Activated CD8-positive, alpha-beta T cell treated with anti-CD3 and anti-CD28 coated beads, Interleukin-2, amount 10 ng/mL, durations not matched to agents 7 days and 5 days (primary cell): Measurements from ENCODE around the gene MPPE1. TPM values are rescaled to one million over a fixed set of nuclear protein-coding genes. Genes with fewer than 3 reads are reported as not detected.
"Not testable (repeated sequence)": the region's sequence is repeated elsewhere in the genome, so short reads cannot be mapped to it uniquely, and the experiment has no call there.

Experiments
- ATAC-seq: fragments of 150-1000 bp; cut with Tn5 transposase; one replicate; pipeline ENCODE4 v1.10.0; 2021; ENCODE audit warnings: moderate library complexity
- CTCF ChIA-PET: fragments of 350-600 bp; sonication (Branson Sonifier 250); formaldehyde crosslinking; loops from one replicate; lab custom pipeline; 2021; ENCODE audit warnings: antibody characterized with exemption; lab: Charles Lee
- POLR2A ChIA-PET: fragments of 350-600 bp; sonication (Branson Sonifier 250); formaldehyde crosslinking; loops from one replicate; lab custom pipeline; 2021; ENCODE audit warnings: antibody characterized with exemption; lab: Charles Lee
- DNase-seq: peaks from one replicate; pipeline ENCODE4 v3.0.0-alpha.2; 2020
- H3K27ac Mint-ChIP-seq: one replicate; pipeline ENCODE4 v1.8.0; 2021; ENCODE audit warnings: mild to moderate bottlenecking, mixed read lengths
- H3K27me3 Mint-ChIP-seq: one replicate; pipeline ENCODE4 v1.8.0; 2021; ENCODE audit warnings: low read depth, mixed read lengths
- H3K36me3 Mint-ChIP-seq: one replicate; pipeline ENCODE4 v1.8.0; 2021; ENCODE audit warnings: low read depth, mixed read lengths
- H3K4me1 Mint-ChIP-seq: one replicate; pipeline ENCODE4 v1.8.0; 2021; ENCODE audit warnings: low read depth, mixed read lengths
- H3K4me3 Mint-ChIP-seq: one replicate; pipeline ENCODE4 v1.8.0; 2021; ENCODE audit warnings: mild to moderate bottlenecking, mixed read lengths
- H3K9me3 Mint-ChIP-seq: one replicate; pipeline ENCODE4 v1.8.0; 2022; ENCODE audit warnings: mixed read lengths; ENCODE audit not compliant: insufficient read depth
- total RNA-seq, 2 experiments: library from RNA; stranded (reverse); gene quantifications; one replicate each; pipeline ENCODE4 v1.2.3, GENCODE V29; 2021

The MPPE1 gene
- total RNA-seq, 2 experiments from 2014 or later, result 40.0 to 41.6 TPM

- CTCF ChIA-PET, result no interaction called here
- Mint-ChIP-seq H3K36me3 (no peaks in the 10 kb centered on the region), H3K4me1 (peaks cover 1% of the 10 kb centered on the region), H3K4me3 (no peak overlapping the region), H3K27ac (no peak overlapping the region), H3K9me3 (no peaks in the 10 kb centered on the region), H3K27me3 (peaks cover 3% of the 10 kb centered on the region)
- no peak for ATAC-seq
- no peak for DNase-seq
- POLR2A ChIA-PET, result no interaction called here
Measured at GRCh38 chr18:11861583-11862288, 46.4 kb downstream of the MPPE1 start.

DNA sequence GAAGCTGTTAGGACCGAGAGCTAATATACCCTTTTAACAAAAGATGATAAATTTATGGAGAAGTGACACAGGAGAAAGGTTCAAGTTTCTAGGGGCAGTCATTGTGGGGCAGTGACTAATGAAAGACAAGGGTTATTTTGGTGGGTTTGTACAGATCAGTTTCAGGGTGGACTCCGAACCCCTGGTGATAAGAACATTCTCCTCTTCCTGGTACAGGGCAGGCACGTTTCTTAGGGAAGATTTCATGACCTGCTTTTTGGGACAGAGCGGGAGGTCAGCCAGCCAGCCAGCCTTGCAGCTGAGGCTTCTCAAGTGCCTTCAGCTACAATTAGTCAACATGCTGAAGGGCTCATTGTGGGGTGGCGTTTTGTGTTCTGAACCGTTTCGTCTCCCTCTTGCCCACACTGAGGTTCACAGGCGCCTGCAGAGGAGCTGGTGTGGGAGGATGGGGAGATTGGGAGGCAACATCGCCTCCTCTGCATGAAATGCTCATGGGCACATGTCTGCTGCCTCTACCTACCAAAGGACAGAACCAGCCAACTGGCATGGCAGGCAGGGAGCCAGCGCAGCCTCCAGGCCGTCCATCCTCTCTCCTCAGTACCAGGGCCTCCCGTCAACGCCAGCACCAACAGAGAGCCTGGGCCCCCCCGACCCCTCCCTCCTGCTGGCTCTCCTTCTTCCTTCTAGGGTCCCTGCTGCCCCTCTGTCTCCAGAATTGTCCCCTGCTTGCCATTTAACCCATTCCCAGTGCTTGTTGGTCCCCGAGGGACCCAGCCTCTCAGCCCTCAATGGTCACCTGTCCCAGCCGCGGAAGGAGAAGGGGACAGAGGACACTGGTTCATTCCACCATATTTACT lies 47.3 kb downstream of the MPPE1 start:
- CTCF ChIA-PET, result no interaction called here
- Mint-ChIP-seq H3K4me1 (peaks cover 1% of the 10 kb centered on the region), H3K27ac (no peak overlapping the region), H3K36me3 (no peaks in the 10 kb centered on the region), H3K9me3 (no peaks in the 10 kb centered on the region), H3K27me3 (peaks cover 3% of the 10 kb centered on the region), H3K4me3 (no peak overlapping the region)
- DNase-seq (no peak), ATAC-seq (no peak)
- POLR2A ChIA-PET, result interaction anchor here (0.6 kb wide), 1 partner anchor 9 kb away, joined by 3 read pairs; no protein-coding TSS in a partner anchor

DNA sequence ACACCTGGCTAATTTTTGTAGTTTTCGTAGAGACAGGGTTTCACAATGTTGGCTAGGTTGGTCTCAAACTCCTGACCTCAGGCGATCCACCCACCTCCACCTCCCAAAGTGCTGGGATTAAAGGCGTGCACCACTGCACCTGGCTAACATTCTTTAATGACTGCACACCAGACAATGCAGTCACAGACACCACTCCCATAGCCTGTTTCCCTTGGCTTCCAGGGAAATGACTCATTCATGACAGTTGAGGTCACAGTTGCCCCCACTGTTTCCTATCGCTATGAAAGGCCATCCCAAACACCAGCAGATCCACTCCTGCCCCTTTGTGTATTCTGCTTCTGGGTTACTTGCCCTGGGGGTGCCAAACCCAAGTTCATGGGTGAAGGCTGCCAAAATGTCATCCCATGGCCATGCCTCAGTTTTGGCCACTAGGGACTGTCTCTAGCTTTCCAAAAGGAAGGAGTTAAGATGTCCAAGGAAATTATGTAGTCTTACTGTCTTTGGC lies 48.2 kb downstream of the MPPE1 start:
- no peaks in the 10 kb centered on the region for H3K9me3 Mint-ChIP-seq
- DNase-seq (no peak), ATAC-seq (no peak)
- CTCF ChIA-PET, result no interaction called here
- H3K36me3 Mint-ChIP-seq, result no peaks in the 10 kb centered on the region
- H3K27ac Mint-ChIP-seq, result no peak overlapping the region
- H3K27me3 Mint-ChIP-seq, result peaks cover 2% of the 10 kb centered on the region
- POLR2A ChIA-PET, result no interaction called here
- peaks cover 1% of the 10 kb centered on the region for H3K4me1 Mint-ChIP-seq
- H3K4me3 Mint-ChIP-seq, result no peak overlapping the region

DNA sequence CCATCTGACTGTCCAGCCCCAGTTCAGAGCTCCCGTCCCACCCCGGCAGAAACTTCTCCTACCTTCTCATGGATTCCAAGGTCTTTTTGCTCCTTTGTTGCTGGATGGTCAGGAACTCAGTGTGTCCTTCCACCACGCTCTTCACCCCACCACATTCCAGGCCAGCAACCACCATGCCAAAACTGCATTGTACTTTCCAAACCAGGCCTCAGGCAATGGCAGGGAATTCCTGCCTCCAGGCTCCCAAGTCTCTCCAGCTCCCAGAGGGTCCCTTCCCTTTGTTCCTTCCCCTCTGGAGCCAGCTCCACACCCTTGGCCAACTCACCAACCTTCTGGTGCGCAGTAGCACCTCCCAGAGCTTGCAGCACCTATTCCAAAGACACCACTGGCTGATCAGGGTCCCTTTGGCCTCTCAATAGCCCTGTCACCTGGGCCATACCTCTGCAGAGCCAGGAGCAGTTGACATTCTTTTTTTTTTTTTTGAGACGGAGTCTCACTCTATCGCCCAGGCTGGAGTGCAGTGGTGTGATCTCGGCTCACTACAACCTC lies 48.8 kb downstream of the MPPE1 start:
- POLR2A ChIA-PET, result no interaction called here
- Mint-ChIP-seq H3K27me3 (no peaks in the 10 kb centered on the region), H3K36me3 (no peaks in the 10 kb centered on the region), H3K27ac (no peak overlapping the region), H3K4me1 (peaks cover 1% of the 10 kb centered on the region), H3K4me3 (no peak overlapping the region), H3K9me3 (no peaks in the 10 kb centered on the region)
- ATAC-seq (no peak), DNase-seq (no peak)
- CTCF ChIA-PET, result no interaction called here

GRCh38 chr18:11857177-11857887 lies 50.8 kb downstream of the MPPE1 start:
- CTCF ChIA-PET, result no interaction called here
- Mint-ChIP-seq H3K27ac (no peak overlapping the region), H3K27me3 (no peaks in the 10 kb centered on the region), H3K36me3 (no peaks in the 10 kb centered on the region), H3K9me3 (no peaks in the 10 kb centered on the region), H3K4me3 (no peak overlapping the region), H3K4me1 (peaks cover 14% of the 10 kb centered on the region)
- ATAC-seq (no peak), DNase-seq (no peak)
- POLR2A ChIA-PET, result no interaction called here

DNA sequence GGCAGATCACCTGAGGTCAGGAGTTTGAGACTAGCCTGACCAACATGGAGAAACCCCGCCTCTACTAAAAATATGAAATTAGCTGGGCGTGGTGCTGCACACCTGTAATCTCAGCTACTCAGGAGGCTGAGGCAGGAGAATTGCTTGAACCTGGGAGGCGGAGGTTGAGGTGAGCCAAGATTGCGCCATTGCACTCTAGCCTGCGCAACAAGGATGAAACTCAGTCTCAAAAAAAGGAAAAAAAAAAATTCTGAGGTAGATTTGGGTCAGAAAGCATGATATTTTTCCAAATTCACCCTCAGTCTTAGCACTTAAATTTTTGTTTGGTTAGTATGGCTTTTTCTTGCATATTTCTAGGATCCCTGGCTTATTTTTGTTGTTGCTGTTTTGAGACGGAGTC lies 53.6 kb downstream of the MPPE1 start:
- POLR2A ChIA-PET, H3K36me3 Mint-ChIP-seq, H3K27ac Mint-ChIP-seq, CTCF ChIA-PET, DNase-seq, ATAC-seq, H3K4me3 Mint-ChIP-seq, H3K9me3 Mint-ChIP-seq, H3K27me3 Mint-ChIP-seq: not testable (repeated sequence)
- H3K4me1 Mint-ChIP-seq, result peaks cover 28% of the 10 kb centered on the region

DNA sequence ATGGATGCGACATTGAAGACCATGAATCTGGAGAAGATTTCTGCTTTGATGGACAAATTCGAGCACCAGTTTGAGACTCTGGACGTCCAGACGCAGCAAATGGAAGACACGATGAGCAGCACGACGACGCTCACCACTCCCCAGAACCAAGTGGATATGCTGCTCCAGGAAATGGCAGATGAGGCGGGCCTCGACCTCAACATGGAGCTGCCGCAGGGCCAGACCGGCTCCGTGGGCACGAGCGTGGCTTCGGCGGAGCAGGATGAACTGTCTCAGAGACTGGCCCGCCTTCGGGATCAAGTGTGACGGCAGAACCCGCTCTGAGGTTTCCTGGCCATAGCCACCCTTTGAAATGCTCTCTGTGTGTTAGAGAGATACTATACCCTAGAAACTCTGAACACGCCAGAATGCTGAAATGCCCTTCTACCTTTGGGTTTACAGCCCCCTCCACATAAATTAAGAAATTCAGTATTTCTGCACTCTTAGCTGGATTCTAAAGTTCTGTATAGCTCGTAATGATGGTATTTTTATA lies 56.2 kb downstream of the MPPE1 start:
- CTCF ChIA-PET, result no interaction called here
- peak overlapping the region; percentile 100 for H3K27ac Mint-ChIP-seq
- POLR2A ChIA-PET, result interaction anchor here (0.6 to 1.3 kb wide), 7 partner anchors 9 to 1937 kb away, joined by 3 to 10 read pairs (median 3); partner anchors contain the start of genes AFG3L2 and MPPE1
- peaks cover 5% of the 10 kb centered on the region for H3K27me3 Mint-ChIP-seq
- H3K4me1 Mint-ChIP-seq, result peaks cover 28% of the 10 kb centered on the region
- peak; percentile 62 for ATAC-seq
- peaks cover 7% of the 10 kb centered on the region for H3K36me3 Mint-ChIP-seq
- H3K9me3 Mint-ChIP-seq, result no peaks in the 10 kb centered on the region
- H3K4me3 Mint-ChIP-seq, result peak overlapping the region; percentile 100
- DNase-seq, result peak; percentile 70

DNA sequence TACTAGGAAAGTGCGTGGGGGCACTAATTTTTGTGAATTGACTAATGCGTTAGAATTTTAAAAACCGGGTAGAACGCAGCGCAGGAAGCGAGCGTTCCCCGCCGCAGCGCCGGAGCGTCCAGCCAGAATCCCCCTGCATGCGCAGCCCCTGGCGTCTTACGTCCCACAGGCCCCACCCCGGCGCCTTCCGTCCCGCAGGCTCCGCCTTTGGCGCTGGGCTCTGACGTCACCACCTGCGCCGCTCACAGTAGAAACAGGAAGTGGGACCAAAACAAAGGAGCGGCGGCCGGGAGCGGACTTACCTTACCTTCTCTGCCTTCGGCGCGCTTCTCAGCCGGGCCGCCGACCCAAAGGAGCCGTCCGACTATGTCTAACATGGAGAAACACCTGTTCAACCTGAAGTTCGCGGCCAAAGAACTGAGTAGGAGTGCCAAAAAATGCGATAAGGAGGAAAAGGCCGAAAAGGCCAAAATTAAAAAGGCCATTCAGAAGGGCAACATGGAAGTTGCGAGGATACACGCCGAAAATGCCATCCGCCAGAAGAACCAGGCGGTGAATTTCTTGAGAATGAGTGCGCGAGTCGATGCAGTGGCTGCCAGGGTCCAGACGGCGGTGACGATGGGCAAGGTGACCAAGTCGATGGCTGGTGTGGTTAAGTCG lies 56.8 kb downstream of the MPPE1 start, which contains the start of gene CHMP1B:
CHMP1B (plus strand) TSS at position 268 of the 660 bp plus-strand sequence; CDS start at position 367, 99 bp downstream.
- peaks cover 28% of the 10 kb centered on the region for H3K4me1 Mint-ChIP-seq
- ATAC-seq (peak; percentile 91), DNase-seq (peak; percentile 98)
- H3K27me3 Mint-ChIP-seq, result peaks cover 5% of the 10 kb centered on the region
- ChIA-PET POLR2A (interaction anchor here (0.6 to 1.3 kb wide), 5 partner anchors 15 to 57 kb away, joined by 3 to 10 read pairs (median 3); partner anchors contain the start of gene MPPE1), CTCF (no interaction called here)
- H3K9me3 Mint-ChIP-seq, result no peaks in the 10 kb centered on the region
- H3K36me3 Mint-ChIP-seq, result peaks cover 7% of the 10 kb centered on the region
- H3K4me3 Mint-ChIP-seq, result peak within 1 kb of the TSS; percentile 100
- peak within 1 kb of the TSS; percentile 100 for H3K27ac Mint-ChIP-seq

GRCh38 chr18:11850821-11851145 lies 57.3 kb downstream of the MPPE1 start:
- DNase-seq (no peak), ATAC-seq (peak; percentile 47)
- Mint-ChIP-seq H3K4me3 (peak overlapping the region; percentile 100), H3K27me3 (peaks cover 5% of the 10 kb centered on the region), H3K27ac (peak overlapping the region; percentile 100), H3K36me3 (peaks cover 7% of the 10 kb centered on the region), H3K9me3 (no peaks in the 10 kb centered on the region), H3K4me1 (peaks cover 28% of the 10 kb centered on the region)
- CTCF ChIA-PET, result interaction anchor here (1.1 to 1.2 kb wide), 2 partner anchors 87 to 188 kb away, joined by 4 to 5 read pairs; no protein-coding TSS in a partner anchor
- POLR2A ChIA-PET, result interaction anchor here (0.6 to 0.7 kb wide), 2 partner anchors 15 to 37 kb away, joined by 3 read pairs; no protein-coding TSS in a partner anchor

- DNase-seq (peak; percentile 51), ATAC-seq (peak; percentile 28)
- peaks cover 28% of the 10 kb centered on the region for H3K4me1 Mint-ChIP-seq
- ChIA-PET CTCF (interaction anchor here (1.1 to 1.3 kb wide), 3 partner anchors 88 to 189 kb away, joined by 4 to 5 read pairs (median 4); no protein-coding TSS in a partner anchor), POLR2A (interaction anchor here (0.6 to 2.0 kb wide), 3 partner anchors 16 to 58 kb away, joined by 3 to 9 read pairs (median 3); partner anchors contain the start of gene MPPE1)
- peak overlapping the region; percentile 100 for H3K27ac Mint-ChIP-seq
- H3K4me3 Mint-ChIP-seq, result peak overlapping the region; percentile 100
- peaks cover 7% of the 10 kb centered on the region for H3K36me3 Mint-ChIP-seq
- no peaks in the 10 kb centered on the region for H3K9me3 Mint-ChIP-seq
- H3K27me3 Mint-ChIP-seq, result peaks cover 5% of the 10 kb centered on the region
Measured at GRCh38 chr18:11849841-11850634, 58.1 kb downstream of the MPPE1 start.
